Activated CD4-positive, alpha-beta T cell treated with anti-CD3 and anti-CD28 coated beads for 4 hours (primary cell): Measurements from ENCODE around the gene PTPN5.

ENCODE experiments used
- DNase-seq, 2 donors: peaks; one replicate each; pipeline ENCODE4 v3.0.0-alpha.2; 2020

The PTPN5 gene

GRCh38 chr11:18736590-18737148, 54.9 kb downstream of the PTPN5 start:
- DNase-seq = no peak

- DNase-seq = no peak
Observed at GRCh38 chr11:18733202-18733601, 58.4 kb downstream of the PTPN5 start.

GRCh38 chr11:18731949-18732821, 59.4 kb downstream of the PTPN5 start:
- DNase-seq = peak; percentile 56 to 79

GRCh38 chr11:18731441-18731840, 60.2 kb downstream of the PTPN5 start:
- no peak for DNase-seq

GRCh38 chr11:18730020-18730419, 61.6 kb downstream of the PTPN5 start:
- DNase-seq = no peak

GRCh38 chr11:18729426-18729825, 62.2 kb downstream of the PTPN5 start:
- no peak for DNase-seq

GRCh38 chr11:18728658-18729057, 62.9 kb downstream of the PTPN5 start:
- no peak for DNase-seq

- peak; percentile 37 to 62 for DNase-seq
Observed at GRCh38 chr11:18727479-18728236, 63.9 kb downstream of the PTPN5 start.

GRCh38 chr11:18726040-18726439, 65.6 kb downstream of the PTPN5 start, which contains the start of gene IGSF22:
TSS of gene IGSF22 (minus strand) at chr11:18726188. CDS start at chr11:18724236, 1,952 bp downstream.
- DNase-seq = no peak

- DNase-seq = no peak
Observed at GRCh38 chr11:18723991-18724390, 67.6 kb downstream of the PTPN5 start.

- no peak for DNase-seq
Observed at GRCh38 chr11:18722293-18722637, 69.3 kb downstream of the PTPN5 start.

- peak; percentile 37 to 56 for DNase-seq
Observed at GRCh38 chr11:18721561-18722292, 69.9 kb downstream of the PTPN5 start.

GRCh38 chr11:18720808-18721560, 70.6 kb downstream of the PTPN5 start:
- peak; percentile 83 to 86 for DNase-seq

GRCh38 chr11:18720091-18720807, 71.3 kb downstream of the PTPN5 start:
- DNase-seq = no peak

- DNase-seq = no peak
Observed at GRCh38 chr11:18715476-18715875, 76.1 kb downstream of the PTPN5 start.

GRCh38 chr11:18714443-18714780, 77.2 kb downstream of the PTPN5 start:
- no peak for DNase-seq

GRCh38 chr11:18713646-18714442, 77.8 kb downstream of the PTPN5 start:
- no peak for DNase-seq

- no peak for DNase-seq
Observed at GRCh38 chr11:18710545-18710944, 81.1 kb downstream of the PTPN5 start.

GRCh38 chr11:18709414-18709813, 82.2 kb downstream of the PTPN5 start:
- DNase-seq = no peak

GRCh38 chr11:18707811-18708340, 83.7 kb downstream of the PTPN5 start:
- no peak for DNase-seq
